ENCODE results near the gene VAX1.

- TF ChIP-seq ILF3 (IDR thresholded peaks at IDR 0.05; ENCODE audit: borderline replicate concordance) (no peak), CEBPB (tag; IDR thresholded peaks at IDR 0.05) (no peak), ZFPM2 (CRISPR knock-in tag; IDR thresholded peaks at IDR 0.05) (no peak), HNRNPK (IDR thresholded peaks at IDR 0.05; ENCODE audit: low read depth, low read length, poor library complexity, severe bottlenecking) (no peak), ILK (tag; IDR thresholded peaks at IDR 0.05; ENCODE audit: borderline replicate concordance, low read depth) (no peak), ATF2 (CRISPR knock-in tag; IDR thresholded peaks at IDR 0.05) (no peak), TARDBP (IDR thresholded peaks at IDR 0.05) (no peak), POLR2AphosphoS5 (IDR thresholded peaks at IDR 0.05; ENCODE audit: control insufficient read depth, insufficient read depth, low read depth, low read length) (no peak)
These were observed 2.4 kb upstream of the VAX1 start for GRCh38 chr10:117140525-117140902.

Measured in K562 (cell line).